Stimulated activated CD4-positive, alpha-beta T cell treated with anti-CD3 and anti-CD28 coated beads, Interleukin-2, amount 100 ng/mL, for 4 hours (primary cell): ENCODE results near the gene REPS1.
"Not testable (repeated sequence)": the region's sequence is repeated elsewhere in the genome, so short reads cannot be mapped to it uniquely, and the experiment has no call there.

Experiments
- DNase-seq: peaks from one replicate; pipeline ENCODE4 v3.0.0-alpha.2; 2020; ENCODE audit warnings: low read depth

REPS1 gene

DNA sequence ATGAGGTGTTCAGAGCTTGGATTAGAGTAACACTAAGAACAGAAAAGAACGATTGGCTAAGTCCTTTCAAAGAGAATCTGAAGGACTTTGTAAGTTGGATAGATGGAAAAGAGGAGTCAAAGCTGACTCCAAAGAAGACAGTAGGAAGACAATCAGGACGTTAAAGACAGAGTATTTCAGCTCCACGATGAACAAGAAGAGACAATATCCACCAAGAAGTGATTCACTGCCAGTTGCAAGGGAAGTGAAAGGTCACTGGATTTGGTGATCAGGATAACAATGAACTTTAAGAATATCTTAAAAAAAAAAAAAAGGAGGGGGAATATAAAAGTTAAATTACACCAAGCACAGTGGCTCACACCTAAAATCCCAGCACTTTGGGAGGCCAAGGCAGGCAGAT, 17.9 kb downstream of the REPS1 start:
- no peak for DNase-seq

DNA sequence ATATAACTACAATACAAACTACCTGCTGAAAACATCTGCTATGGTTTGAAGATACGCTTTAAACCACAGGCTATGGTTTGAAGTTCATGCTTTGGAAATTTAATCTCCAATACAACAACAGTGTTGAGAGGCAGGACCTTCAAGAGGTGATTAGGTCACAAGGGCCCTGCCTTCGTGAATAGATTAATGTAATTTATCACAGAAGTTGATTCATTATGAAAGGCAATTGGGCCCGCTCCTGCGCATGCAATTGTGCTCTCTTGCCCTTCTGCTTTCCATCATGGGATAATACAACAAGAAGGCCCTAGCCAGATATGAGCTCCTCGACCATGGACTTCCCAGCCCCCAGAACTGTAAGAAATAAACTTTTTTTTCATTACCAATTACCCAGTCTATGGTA, 21.2 kb downstream of the REPS1 start:
- no peak for DNase-seq

DNA sequence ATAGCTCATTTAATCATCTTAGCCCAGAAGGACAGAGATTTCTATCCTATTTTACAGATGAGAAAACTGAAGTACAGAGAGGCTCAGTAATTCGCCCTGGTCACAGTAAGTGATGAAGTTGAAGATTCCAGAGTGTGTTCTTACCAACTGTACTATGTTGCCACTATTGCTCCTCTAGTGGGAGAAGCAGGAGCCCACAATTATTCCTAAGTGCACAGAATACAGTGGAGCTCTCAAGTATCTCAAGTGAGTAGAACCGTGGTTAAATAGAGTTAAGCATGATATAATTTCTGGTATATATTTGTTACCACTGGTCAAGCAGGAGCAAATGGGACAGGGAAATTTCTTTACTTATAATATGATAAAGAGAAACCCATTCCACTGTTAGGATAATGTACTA, 22.1 kb downstream of the REPS1 start:
- DNase-seq = no peak

DNA sequence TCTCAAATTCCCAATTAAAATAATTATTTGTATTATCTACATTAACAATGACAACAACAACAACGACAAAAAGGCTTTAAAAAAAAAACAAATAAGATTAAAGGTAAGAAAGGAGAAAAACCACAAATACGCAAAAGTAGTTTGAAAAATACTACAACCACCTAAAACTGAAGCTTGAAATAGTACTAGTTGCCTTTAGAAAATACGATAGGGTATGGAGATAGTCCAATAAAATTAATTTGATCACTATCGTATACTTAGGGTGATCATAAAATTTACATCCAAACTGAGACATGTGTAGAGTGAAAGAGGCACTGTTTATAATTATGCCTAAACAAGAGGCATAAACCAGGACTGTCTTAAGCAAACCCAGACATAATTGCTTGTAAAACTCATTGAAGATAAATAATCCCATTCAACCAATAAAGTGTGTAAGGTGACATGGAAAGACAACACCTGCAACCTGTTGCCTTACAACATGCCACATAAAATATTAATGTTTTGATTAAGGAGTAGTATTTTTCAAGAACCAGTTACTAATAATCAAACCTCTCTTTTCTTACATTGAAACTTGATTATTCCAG, 22.7 kb downstream of the REPS1 start:
- no peak for DNase-seq

DNA sequence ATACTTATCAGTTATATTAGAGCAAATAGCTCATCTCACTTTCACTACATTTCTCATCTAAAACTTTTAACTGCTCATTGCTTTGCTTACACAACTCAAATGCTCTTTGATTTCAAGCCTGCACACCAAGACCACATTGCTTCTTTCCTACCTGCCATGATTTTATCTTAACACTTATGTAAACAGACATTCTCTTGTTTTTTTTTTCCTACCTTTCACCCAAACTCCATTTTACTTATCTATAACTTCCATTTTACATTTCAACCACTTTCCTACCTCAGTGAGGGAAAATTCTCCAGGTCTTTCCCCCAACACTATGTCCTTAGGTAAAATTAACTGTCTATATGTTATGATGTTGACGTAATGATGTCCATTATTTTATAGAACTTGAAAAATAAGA, 24.0 kb downstream of the REPS1 start:
- DNase-seq = no peak

DNA sequence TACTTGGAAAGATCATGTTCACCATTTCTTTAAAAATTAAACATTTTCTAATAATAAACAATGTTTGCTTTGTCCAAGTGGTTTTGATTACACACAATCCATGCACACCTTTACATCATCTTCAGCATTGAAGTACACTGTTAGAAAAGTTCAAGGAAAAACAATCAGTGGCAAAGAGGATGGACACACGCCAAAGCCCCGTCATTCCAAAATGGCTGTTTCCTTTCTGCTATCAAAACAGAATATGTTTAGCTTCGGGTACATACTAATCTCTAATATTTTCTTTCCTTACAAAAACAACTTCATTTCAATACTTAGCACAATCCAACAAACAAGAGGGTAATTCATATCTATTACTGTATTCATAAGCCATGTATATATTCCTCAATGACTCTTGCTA, 24.5 kb downstream of the REPS1 start:
- no peak for DNase-seq

DNA sequence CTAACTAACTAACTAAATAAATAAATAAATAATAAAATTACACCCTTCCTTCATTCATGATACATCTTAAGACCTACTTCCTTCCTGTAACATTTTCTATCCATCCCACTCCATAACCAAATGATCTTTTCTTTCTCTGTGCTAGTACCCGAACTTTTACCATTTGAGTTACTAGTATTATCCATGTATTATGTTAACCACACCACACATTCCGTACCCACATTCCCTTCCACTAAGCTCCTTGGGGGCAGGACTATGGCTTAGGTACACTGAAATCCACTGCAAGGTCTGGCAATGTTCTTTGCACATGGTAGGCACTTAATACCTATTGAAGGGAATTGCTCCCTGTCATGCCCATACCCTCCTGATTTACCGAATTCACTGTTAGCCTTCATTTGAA, 24.9 kb downstream of the REPS1 start:
- no peak for DNase-seq

DNA sequence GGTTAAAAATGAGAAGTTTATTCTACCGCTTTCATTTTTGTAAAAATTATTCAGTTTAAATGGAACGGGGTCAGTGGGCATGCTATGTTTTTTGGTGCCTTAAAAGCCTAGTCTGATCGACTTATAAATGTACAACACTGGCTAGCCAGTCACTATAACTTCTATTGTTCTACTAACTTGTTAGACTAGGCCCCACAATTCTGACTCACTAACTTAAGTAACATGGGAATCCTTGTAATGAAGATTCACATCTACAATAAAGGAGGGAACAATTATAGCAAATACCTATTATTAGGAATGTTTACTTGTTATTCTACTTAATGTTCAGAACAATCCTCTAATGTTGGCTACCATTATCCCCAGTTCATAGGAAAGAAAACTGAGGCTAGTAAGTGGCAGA, 28.5 kb downstream of the REPS1 start:
- no peak for DNase-seq

DNA sequence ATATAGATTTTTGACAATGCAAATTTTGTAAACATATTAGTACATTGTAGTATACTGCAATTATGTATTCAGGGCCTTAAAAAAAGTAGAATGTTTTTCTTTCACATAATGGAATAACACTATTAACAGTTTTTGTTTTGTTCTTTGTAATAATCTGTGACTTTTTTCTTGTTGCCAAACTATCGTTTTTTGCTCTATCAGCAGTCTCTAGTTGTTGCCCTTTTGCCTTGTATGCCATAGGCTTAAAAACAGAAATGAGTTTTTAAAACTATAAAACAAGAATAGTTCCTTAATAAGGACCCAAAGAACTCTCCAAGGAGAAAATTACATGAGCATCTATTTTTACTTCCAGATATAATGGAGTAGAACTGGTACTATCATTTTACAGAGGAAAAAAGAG, 29.5 kb downstream of the REPS1 start:
- DNase-seq = no peak

DNA sequence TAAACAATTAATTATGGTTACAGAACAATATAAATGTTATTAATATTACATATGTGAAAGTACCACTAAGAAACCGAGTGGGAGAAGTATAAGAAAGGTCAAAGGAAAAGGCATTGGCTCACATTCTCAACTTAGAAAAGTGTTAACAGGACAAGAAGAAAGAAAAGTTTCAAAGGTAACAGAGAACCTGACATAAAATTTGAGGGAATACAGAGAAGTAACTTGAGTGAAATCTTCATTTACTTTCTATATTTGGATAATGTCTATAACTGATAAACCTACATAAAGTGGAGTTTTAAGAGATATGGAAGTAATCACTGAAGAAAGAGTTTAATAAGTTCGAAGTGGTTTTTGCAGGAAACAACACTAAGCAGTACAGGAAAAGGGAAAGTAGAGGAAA, 30.1 kb downstream of the REPS1 start:
- DNase-seq = no peak

DNA sequence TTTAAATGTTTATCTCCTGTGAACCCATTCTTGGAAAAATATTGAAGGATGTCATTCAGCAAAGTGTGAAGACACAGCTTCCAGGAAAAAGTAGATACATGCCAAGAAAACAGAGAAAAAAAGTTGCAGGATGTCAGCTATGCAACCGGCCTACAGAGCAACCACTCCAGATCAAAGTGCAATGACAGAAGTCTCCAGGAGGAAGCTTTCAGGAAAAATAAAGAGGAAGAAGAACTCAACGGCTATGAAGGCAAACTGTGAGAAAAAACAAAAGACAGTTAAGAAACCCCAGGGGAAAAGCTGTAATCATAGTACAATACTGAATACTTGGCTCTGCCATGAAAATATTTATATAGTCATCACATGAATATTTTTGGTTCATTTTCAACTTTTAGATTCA, 30.6 kb downstream of the REPS1 start:
- no peak for DNase-seq

DNA sequence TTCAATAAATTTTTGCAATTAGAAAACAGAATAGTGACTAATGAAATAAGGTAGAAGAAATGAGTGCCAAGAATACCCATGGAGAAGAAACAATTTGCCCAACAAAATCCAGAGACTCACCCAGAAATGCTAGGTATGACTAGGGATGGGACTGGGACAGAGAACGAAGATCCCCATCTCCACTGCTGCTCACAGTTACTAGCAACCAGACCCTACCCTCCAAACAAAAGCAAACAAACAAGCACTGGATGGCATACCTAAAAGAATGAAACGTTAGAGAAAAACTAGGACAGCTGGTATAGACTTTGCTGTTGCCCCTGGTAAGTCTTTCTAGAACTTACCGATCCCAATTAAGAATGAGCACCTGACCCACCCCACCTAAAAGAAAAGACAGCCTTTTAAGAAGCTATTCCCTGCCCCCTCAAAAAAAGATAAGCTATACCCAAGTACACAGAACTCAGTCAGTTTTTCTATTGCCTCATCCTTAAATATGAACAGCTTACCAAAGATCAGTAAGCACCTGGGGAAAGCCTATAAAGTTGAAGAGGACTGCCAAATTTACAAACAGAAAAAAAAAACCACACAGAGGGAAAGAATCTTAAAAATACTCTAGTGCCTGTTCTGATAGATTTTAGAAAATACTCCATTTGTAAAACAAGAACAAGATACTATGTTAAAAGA, 31.7 kb downstream of the REPS1 start:
- DNase-seq = no peak

DNA sequence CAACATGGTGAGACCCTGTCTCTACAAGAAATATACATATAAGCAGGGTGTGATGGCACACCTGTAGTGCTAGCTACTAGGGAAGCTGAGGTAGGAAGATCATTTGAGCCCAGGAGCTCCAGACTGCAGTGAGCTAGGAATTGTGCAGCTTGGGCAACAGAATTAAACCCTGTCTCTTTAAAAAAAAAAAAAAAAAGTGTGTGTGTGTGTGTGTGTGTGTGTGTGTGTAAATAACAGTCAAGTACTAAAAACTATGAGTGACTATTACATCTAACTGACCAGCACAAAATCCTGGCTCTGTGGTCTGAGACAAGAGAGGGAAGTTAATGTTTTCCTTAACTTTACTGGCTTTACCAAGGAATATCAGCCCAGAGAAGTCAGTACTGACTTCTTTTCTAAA, 32.8 kb downstream of the REPS1 start:
- no peak for DNase-seq

DNA sequence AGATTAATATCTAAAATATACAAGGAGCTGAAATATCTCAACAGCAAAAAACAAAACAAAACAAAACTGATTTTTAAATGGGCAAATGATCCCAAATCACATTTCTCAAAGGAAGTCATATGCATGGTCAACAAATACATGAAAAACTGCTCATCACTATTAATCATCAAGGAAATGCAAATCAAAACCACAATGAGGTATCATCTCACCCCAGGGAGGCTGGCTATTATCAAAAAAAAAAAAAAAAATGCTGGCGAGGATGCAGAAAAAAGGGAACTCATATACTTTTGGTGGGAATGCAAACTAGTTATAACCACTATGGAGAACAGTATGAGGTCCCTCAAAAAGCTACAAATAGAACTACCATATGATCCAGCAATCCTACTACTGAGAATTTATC, 34.6 kb downstream of the REPS1 start:
- no peak for DNase-seq

DNA sequence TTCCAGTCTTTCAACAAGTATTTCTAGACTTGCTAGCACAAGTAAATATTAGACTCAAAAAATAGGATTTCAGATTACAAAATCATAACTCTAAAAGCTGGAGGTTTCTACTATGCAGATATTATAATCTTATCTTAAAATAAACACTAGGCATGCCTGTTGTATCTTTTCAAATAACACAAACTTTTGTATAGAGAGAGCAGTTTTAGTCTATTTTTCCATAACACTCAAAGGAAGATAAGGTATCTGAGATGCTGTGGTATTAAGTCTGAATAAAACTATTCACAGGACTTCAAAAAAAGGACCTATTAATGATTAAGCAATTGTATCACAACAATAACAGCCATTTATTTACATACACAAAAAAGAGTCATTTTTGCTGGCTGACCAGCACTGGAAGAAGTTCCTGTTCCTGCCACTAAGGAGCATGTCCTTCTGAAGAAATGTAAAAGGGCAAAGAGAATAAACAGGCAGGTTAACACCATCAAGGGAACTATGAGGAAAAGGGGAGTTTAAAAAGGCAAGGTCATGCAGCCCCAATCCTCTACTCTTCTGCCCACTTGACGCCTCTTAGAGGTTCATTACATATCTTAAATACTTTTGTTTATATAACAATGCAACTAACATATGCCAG, 39.4 kb downstream of the REPS1 start:
- no peak for DNase-seq

DNA sequence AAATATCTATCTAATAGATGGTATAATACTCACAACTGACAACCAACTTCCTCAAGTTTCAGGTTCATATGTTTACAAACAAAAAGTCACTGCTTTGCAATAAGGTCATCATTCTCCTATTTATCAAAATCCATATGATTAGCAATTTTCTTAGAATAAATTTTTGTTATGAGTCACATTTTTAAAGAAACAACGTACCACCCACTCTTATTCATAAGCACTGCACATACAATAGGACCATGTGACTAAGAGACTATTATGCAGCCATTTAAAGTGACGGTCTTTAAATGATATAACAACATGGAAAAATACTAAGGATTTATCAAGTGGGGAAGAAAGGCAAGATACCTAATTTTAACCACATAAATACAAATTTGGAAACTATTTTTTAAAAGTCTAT, 40.0 kb downstream of the REPS1 start:
- no peak for DNase-seq

DNA sequence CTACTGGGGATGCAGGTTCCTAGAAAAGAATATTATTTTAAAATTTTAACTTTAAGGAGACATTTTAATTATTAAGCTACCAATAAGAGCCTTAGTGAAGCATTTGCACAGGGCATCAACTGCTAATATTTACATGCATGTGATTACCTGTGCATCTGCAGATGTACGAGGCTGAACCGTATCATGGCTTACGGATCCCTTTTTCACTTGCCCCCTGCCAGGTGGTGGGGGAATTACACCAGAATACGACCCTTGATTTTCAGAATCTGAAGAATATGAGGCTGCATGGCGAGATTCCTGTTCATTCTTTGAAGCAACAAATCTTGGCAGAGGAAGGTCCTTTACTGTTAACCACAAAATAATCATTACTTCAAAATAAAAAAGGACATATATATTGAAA, 42.7 kb downstream of the REPS1 start:
- DNase-seq = no peak

DNA sequence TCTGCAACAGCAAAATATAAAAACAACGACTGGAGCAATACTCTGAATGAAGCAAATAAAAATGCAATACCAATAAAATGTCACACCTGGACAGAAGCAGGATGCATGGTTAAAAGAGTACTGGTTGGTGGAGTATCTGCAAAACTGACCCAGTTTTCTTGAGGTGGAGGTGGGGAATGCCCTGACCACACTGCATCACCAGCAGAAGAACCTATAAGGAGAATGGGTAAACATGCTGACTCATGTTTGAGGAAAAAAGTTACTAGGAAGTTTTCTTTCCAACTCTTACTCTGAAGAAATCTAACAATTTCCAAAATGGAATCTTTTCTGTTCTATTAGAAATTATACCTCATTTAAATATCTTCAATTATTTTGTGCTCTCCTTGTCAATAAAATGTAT, 43.6 kb downstream of the REPS1 start:
- no peak for DNase-seq

DNA sequence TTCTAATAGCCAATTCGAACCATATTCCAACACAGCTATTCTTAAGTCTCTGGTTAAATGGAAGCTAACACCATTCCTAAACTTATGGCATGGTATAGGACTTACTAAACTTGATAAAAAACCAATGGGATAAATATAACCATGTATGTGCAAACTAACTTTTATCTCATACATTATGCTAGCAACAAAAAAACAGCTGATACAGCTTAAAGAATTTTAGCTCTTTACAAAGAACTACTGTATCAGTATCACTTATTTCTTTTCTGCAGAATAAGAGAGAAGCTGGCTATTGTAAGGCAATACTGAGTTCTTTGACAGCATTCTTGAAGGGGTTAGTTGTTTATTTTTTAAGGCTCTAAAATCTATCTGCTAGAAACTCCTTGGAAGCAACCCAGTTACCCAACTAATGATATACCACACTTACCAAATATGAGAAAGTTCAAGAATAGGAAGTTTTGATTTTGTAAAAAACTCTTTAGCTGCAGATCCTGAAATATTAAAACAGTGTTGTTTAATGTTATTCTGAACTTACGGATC, 44.9 kb downstream of the REPS1 start:
- no peak for DNase-seq

DNA sequence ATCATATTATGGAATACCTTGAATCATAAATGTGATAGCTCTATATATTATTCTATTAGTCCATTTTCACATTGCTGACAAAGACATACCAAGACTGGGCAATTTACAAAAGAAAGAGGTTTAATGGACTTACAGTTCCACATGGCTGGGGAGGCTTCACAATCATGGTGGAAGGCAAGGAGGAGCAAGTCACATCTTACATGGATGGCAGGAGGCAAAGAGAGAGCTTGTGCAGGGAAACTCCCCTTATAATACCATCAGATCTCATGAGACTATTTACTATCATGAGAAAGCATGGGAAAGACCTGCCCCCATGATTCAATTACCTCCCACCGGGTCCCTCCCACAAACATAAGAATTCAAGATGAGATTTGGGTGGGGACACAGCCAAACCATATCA, 51.2 kb downstream of the REPS1 start:
- not testable (repeated sequence) for DNase-seq

DNA sequence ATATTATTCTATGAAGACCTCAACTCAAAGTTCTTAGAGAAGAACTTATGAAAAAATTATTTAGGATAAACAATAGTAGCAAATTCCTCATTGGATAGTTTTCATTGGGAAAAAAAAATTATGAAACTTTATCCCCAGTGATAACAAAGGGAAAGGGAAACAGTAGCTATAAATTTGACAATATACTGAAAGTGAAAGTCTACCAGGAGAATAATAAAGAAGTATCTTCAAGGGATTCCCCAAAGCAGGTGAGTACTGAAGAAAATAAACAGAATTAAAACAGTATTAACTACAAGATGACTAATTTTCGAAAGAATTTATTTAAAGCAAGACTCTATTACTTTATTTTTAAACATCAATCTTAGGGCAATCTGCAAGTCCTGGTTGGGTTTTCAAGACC, 56.4 kb downstream of the REPS1 start:
- DNase-seq = no peak

DNA sequence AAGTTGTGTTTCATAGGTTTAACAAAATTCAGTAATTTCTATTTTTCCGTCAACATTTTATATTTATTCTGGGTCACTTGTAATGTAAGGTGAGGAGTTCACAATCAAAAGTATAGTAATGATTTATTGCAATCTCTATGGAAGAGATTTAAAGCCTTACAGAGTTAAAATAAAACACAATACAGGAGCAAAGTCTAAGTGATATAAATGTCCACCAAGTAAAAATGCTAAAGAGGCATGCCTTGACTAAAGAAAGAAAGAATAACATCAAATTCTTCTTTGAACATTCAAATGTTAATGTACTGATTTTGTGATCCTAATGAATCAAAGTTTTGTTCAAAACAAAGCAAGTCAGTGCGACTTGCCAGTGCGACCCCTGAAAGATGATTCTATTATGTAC, 61.5 kb downstream of the REPS1 start:
- DNase-seq = no peak

DNA sequence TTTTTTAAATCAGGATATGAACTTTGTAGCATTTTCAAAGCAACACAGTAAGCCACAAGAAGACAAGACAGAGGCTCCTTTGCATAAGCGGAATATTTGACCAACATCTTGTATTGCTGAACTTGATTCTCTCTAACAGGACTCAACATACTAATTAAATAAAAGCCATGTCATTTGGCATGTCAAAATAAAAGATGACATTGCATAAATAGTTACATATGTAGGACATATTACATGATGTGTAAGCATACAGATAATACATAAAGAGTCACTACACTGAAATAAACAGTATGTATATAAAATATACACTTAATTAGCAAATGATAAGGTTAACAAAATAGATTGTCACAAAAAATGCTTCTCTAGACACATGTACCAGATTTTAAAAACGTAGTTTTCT, 62.2 kb downstream of the REPS1 start:
- DNase-seq = no peak

DNA sequence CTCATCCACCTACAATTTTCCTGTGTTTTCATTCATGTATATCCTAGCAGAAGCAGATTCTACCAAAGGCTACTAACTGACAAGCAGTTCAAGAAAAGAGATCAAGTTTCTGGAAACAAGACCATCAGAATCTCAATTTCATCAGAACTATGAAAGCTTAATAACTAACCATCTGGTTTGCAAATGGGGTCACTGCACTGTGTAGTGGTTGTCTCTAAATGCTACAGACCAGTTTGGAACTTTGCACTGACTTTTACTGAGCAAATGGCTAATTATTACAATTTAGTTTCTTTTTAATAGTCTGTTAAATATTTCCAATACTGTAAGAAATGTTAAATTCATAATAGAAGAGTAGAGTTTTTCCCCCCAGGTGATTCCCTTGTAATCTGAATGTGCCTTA, 64.5 kb downstream of the REPS1 start:
- DNase-seq = no peak
